Keratinocyte (primary cell): Measurements from ENCODE around the gene DEUP1.

Experiments
- EZH2 ChIP-seq: IDR thresholded peaks from one replicate; pipeline ENCODE4 v1.6.1; 2012; ENCODE audit warnings: inconsistent platforms, mild to moderate bottlenecking, low read length, moderate library complexity
- TF ChIP-seq, protein P1 (sequence below), 3 experiments: IDR thresholded peaks in 1 of 3; conservative IDR thresholded peaks in 1 of 3; optimal IDR thresholded peaks in 1 of 3; 2 replicates in 2 of 3; 3 replicates in 1 of 3; pipeline versions ENCODE3 to v1.5.1; 2011; ENCODE audit warnings: low read length in 3 of 3, mild to moderate bottlenecking in 3 of 3, moderate library complexity in 2 of 3, control low read depth in 1 of 3, inconsistent platforms in 1 of 3; ENCODE audit not compliant: insufficient read depth in 2 of 3; ENCODE audit errors: extremely low read depth in 1 of 3

DNA sequence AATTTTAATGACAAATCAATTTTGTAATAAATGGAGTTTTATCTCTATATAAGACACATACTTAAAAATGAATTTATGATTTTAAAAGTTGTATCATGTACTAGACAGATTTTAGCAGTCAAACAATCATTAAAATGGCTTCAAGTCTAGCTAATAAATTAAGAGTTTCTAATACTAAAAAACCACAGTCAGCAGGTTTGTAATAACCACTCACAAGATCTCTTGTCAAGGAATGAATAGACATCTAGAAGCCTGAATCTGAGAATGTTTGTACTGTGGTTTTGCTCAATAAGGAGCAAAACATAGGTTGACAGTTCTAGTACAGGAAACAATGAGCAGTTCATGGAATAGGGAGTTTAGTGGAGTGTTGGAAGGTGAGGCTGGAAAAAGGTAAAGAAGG lies 81.2 kb downstream of the DEUP1 start:
- TF ChIP-seq, protein P1, sequence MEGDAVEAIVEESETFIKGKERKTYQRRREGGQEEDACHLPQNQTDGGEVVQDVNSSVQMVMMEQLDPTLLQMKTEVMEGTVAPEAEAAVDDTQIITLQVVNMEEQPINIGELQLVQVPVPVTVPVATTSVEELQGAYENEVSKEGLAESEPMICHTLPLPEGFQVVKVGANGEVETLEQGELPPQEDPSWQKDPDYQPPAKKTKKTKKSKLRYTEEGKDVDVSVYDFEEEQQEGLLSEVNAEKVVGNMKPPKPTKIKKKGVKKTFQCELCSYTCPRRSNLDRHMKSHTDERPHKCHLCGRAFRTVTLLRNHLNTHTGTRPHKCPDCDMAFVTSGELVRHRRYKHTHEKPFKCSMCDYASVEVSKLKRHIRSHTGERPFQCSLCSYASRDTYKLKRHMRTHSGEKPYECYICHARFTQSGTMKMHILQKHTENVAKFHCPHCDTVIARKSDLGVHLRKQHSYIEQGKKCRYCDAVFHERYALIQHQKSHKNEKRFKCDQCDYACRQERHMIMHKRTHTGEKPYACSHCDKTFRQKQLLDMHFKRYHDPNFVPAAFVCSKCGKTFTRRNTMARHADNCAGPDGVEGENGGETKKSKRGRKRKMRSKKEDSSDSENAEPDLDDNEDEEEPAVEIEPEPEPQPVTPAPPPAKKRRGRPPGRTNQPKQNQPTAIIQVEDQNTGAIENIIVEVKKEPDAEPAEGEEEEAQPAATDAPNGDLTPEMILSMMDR (optimal IDR thresholded peaks at IDR 0.05 in 1 of 3, IDR thresholded peaks at IDR 0.05 in 1 of 3, conservative IDR thresholded peaks at IDR 0.05 in 1 of 3; ENCODE audit: extremely low read depth in 1 of 3, insufficient read depth in 2 of 3, low read length in 3 of 3) = no peak
- TF ChIP-seq EZH2 = no peak
